ENCODE data around the gene AK5.

The AK5 gene

GRCh38 chr1:77550135-77550534, 268.3 kb downstream of the AK5 start:
- no peak for FAIRE-seq

- no peak for FAIRE-seq
Measured at GRCh38 chr1:77552626-77553025, 270.8 kb downstream of the AK5 start.

GRCh38 chr1:77553568-77554291, 271.9 kb downstream of the AK5 start:
- no peak for FAIRE-seq

- no peak for FAIRE-seq
Measured at GRCh38 chr1:77556045-77556444, 274.2 kb downstream of the AK5 start.

GRCh38 chr1:77557053-77557452, 275.2 kb downstream of the AK5 start:
- no peak for FAIRE-seq

GRCh38 chr1:77558591-77559164, 276.9 kb downstream of the AK5 start:
- FAIRE-seq: no peak

- FAIRE-seq: no peak
Measured at GRCh38 chr1:77560741-77561140, 278.9 kb downstream of the AK5 start.

- no peak for FAIRE-seq
Measured at GRCh38 chr1:77562596-77563150, 280.9 kb downstream of the AK5 start.

- no peak for FAIRE-seq
Measured at GRCh38 chr1:77565321-77565720, 283.5 kb downstream of the AK5 start.

- FAIRE-seq: no peak
Measured at GRCh38 chr1:77571642-77572041, 289.8 kb downstream of the AK5 start.

GRCh38 chr1:77579547-77579946, 297.7 kb downstream of the AK5 start:
- FAIRE-seq: no peak

GRCh38 chr1:77582905-77583304, 301.1 kb downstream of the AK5 start:
- no peak for FAIRE-seq

- no peak for FAIRE-seq
Measured at GRCh38 chr1:77583483-77583882, 301.7 kb downstream of the AK5 start.

- no peak for FAIRE-seq
Measured at GRCh38 chr1:77584884-77585283, 303.1 kb downstream of the AK5 start.

GRCh38 chr1:77585610-77586314, 303.9 kb downstream of the AK5 start:
- FAIRE-seq: no peak

GRCh38 chr1:77589231-77589630, 307.4 kb downstream of the AK5 start:
- FAIRE-seq: no peak

GRCh38 chr1:77590651-77591050, 308.8 kb downstream of the AK5 start:
- FAIRE-seq: no peak

- FAIRE-seq: no peak
Measured at GRCh38 chr1:77592906-77593305, 311.1 kb downstream of the AK5 start.

- no peak for FAIRE-seq
Measured at GRCh38 chr1:77594366-77595112, 312.7 kb downstream of the AK5 start.

GRCh38 chr1:77597310-77597709, 315.5 kb downstream of the AK5 start:
- no peak for FAIRE-seq

- FAIRE-seq: no peak
Measured at GRCh38 chr1:77605246-77606026, 323.6 kb downstream of the AK5 start.

GRCh38 chr1:77608893-77609292, 327.1 kb downstream of the AK5 start:
- no peak for FAIRE-seq

Measured in endometrium (tissue), 2 donors.